Measurements from ENCODE around the gene ZNF276. TPM values are rescaled to one million over a fixed set of nuclear protein-coding genes. Genes with fewer than 3 reads are reported as not detected.
"Not testable (repeated sequence)": the region's sequence is repeated elsewhere in the genome, so short reads cannot be mapped to it uniquely, and the experiment has no call there.

ZNF276 gene
- total RNA-seq, 1 donor from 2014 or later: 36.4 TPM

DNA sequence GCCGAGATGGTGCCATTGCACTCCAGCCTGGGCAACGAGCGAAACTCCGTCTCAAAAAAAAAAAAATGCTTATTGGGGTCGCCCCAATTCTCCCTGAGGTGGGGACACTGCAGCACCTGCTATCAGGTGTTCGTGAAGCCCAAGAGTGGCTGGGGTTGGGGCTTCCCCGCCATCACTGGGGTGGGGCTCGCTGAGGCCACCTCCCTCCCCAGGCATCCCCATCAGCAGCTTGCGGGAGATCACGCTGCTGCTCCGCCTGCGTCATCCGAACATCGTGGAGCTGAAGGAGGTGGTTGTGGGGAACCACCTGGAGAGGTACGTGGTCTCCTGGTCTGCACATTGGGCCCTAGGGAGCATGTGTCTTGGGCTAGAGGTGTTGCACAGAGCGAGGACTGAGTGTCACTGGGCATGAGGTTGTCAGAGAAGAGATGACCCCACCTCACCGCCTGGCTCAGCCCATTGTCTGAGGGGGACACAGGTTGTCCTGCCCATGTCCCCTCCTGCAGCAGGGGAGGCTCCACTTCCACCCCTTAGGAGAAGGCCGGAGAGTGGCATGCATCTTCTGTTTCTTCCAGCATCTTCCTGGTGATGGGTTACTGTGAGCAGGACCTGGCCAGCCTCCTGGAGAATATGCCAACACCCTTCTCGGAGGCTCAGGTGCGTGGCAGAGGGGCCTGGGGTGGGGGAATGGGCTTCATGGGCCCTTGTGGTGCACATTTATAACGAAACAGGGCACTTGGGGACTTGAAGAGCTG, 29.9 kb upstream of the ZNF276 start:
- H3K27me3 Mint-ChIP-seq (ENCODE audit: insufficient read depth): no peaks in the 10 kb centered on the region
- H3K9me3 Mint-ChIP-seq: no peaks in the 10 kb centered on the region
- DNase-seq (ENCODE audit: low spot score): no peak
- H3K4me3 Mint-ChIP-seq: no peak overlapping the region
- intact Hi-C loops (cut with micrococcal nuclease): no loop called here
- H3K36me3 Mint-ChIP-seq (ENCODE audit: low read depth): peaks cover 20% of the 10 kb centered on the region
- H3K27ac Mint-ChIP-seq: no peak overlapping the region
- H3K4me1 Mint-ChIP-seq (ENCODE audit: low read depth): peaks cover 6% of the 10 kb centered on the region

DNA sequence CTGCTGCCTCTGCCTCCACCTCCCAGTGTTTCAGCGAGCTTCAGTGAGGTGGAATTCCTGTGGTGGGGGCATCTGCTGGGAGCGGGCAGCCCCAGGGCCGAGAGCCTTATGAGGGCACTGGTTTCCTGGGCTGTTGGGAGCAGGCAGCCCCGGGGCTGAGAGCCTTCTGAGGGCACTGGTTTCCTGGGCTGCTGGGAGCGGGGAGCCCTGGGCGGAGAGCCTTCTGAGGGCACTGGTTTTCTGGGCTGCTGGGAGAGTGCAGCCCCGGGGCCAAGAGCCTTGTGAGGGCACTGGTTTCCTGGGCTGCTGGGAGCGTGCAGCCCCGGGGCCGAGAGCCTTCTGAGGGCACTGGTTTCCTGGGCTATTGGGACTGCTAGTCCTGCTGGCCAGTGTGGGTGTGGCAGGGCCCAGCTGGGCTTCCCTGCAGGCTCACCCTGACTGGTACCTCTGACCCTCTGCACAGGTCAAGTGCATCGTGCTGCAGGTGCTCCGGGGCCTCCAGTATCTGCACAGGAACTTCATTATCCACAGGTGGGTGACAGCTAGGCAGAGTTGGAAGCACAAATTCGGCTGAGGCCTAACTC, 29.3 kb upstream of the ZNF276 start:
- Mint-ChIP-seq H3K27ac (no peak overlapping the region), H3K9me3 (no peaks in the 10 kb centered on the region), H3K4me3 (no peak overlapping the region), H3K4me1 (ENCODE audit: low read depth) (peaks cover 6% of the 10 kb centered on the region), H3K27me3 (ENCODE audit: insufficient read depth) (no peaks in the 10 kb centered on the region), H3K36me3 (ENCODE audit: low read depth) (peaks cover 19% of the 10 kb centered on the region)
- intact Hi-C loops (cut with micrococcal nuclease): no loop called here
- DNase-seq (ENCODE audit: low spot score): no peak

DNA sequence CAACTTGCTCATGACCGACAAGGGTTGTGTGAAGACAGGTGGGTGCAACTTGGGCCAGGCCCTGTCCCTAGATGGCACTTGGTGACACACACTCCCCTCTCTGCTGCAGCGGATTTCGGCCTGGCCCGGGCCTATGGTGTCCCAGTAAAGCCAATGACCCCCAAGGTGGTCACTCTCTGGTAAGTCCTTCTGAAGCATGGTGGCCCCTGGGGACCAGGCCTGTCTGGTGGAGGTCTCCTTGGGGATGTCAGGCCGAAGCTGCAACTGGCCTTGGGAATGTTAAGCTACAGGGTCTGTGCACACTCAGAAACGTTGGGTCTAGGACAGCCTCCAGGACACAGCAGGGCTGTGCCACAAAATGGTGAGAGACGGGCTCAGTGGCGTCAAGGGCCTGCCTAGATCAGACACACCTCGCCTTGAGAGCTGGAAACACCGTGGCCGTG, 28.0 kb upstream of the ZNF276 start:
- Mint-ChIP-seq H3K36me3 (ENCODE audit: low read depth) (peaks cover 19% of the 10 kb centered on the region), H3K9me3 (no peaks in the 10 kb centered on the region), H3K4me3 (no peak overlapping the region), H3K27ac (no peak overlapping the region), H3K27me3 (ENCODE audit: insufficient read depth) (no peaks in the 10 kb centered on the region), H3K4me1 (ENCODE audit: low read depth) (no peaks in the 10 kb centered on the region)
- no peak for DNase-seq (ENCODE audit: low spot score)
- intact Hi-C loops (cut with micrococcal nuclease): no loop called here

DNA sequence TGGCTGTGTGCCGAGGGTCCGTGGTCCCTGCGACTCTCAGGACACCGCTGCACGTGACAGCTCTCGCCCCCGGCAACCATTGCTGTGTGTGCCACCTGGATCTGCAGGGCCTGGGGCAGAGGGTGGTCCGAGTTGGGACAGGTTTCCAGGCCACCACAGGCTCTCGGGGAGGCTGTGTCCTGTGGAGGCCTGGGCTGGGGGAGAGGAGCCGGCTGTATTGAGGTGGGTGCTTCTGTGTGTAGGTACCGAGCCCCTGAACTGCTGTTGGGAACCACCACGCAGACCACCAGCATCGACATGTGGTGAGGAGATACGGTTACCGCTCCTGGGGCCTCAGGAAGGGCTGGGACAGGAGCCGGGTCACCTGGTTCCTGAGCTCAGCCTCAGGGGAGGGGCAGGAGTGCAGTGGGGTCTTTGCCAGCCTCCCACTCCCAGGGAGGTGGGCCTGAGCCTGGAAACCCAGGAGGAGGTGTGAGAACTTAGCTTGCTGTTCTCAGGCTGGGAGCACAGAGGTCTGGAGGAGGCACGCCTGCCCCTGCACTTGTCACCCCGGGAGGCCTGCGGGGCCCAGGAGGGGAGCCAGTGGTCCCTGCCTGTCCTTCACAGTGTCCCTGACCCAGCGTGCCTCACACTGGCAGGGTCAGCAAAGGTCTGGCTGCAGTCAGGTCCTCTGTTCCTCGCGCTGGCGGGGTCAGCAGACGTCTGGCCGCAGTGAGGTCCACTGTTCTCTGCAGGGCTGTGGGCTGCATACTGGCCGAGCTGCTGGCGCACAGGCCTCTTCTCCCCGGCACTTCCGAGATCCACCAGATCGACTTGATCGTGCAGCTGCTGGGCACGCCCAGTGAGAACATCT, 27.2 kb upstream of the ZNF276 start:
- Mint-ChIP-seq H3K4me3 (no peak overlapping the region), H3K27me3 (ENCODE audit: insufficient read depth) (no peaks in the 10 kb centered on the region), H3K9me3 (no peaks in the 10 kb centered on the region), H3K27ac (no peak overlapping the region), H3K36me3 (ENCODE audit: low read depth) (peaks cover 19% of the 10 kb centered on the region), H3K4me1 (ENCODE audit: low read depth) (no peaks in the 10 kb centered on the region)
- DNase-seq (ENCODE audit: low spot score): no peak
- intact Hi-C loops (cut with micrococcal nuclease): no loop called here

DNA sequence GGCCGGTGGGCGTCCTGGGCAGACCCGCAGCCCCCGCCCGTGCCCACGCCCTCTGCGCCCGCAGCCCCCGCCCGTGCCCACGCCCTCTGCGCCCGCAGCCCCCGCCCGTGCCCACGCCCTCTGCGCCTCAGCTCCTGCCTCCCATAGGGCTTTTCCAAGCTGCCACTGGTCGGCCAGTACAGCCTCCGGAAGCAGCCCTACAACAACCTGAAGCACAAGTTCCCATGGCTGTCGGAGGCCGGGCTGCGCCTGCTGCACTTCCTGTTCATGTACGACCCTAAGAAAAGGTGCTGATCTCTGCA, 26.6 kb upstream of the ZNF276 start:
- intact Hi-C loops (cut with micrococcal nuclease); H3K27ac Mint-ChIP-seq; H3K9me3 Mint-ChIP-seq: not testable (repeated sequence)

DNA sequence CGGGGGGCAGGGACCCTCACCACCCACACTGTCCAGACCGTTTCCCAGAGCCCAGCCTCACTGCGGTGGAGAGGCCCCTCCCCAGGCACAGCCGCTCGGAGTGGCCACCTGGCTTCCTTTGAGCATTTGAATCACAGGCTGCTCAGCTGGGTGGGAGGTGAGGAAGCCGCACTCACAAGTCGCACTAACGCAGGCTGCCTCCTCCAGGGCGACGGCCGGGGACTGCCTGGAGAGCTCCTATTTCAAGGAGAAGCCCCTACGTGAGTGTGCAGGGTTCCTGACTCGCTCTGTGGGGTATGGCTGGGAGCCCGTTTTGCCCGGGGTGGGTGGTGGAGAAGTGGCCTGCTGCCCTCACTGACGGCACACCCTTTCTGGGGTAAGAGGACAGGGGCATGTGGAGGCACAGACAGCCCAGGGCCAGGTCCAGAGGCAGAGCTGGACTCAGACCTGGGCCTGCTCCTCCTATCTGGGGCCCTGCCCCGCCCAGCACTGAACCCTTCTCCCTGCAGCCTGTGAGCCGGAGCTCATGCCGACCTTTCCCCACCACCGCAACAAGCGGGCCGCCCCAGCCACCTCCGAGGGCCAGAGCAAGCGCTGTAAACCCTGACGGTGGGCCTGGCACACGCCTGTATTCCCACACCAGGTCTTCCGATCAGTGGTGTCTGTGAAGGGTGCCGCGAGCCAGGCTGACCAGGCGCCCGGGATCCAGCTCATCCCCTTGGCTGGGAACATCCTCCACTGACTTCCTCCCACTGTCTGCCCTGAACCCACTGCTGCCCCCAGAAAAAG, 26.1 kb upstream of the ZNF276 start:
- intact Hi-C loops (cut with micrococcal nuclease): no loop called here
- Mint-ChIP-seq H3K36me3 (ENCODE audit: low read depth) (peaks cover 14% of the 10 kb centered on the region), H3K4me1 (ENCODE audit: low read depth) (no peaks in the 10 kb centered on the region), H3K27me3 (ENCODE audit: insufficient read depth) (no peaks in the 10 kb centered on the region), H3K27ac (no peak overlapping the region), H3K9me3 (no peaks in the 10 kb centered on the region), H3K4me3 (no peak overlapping the region)
- no peak for DNase-seq (ENCODE audit: low spot score)

More for the DNA sequence above, 26.6 kb upstream of the ZNF276 start:
- H3K27me3 Mint-ChIP-seq (ENCODE audit: insufficient read depth); DNase-seq (ENCODE audit: low spot score); H3K4me3 Mint-ChIP-seq; H3K4me1 Mint-ChIP-seq (ENCODE audit: low read depth): not testable (repeated sequence)
- peaks cover 19% of the 10 kb centered on the region for H3K36me3 Mint-ChIP-seq (ENCODE audit: low read depth)

DNA sequence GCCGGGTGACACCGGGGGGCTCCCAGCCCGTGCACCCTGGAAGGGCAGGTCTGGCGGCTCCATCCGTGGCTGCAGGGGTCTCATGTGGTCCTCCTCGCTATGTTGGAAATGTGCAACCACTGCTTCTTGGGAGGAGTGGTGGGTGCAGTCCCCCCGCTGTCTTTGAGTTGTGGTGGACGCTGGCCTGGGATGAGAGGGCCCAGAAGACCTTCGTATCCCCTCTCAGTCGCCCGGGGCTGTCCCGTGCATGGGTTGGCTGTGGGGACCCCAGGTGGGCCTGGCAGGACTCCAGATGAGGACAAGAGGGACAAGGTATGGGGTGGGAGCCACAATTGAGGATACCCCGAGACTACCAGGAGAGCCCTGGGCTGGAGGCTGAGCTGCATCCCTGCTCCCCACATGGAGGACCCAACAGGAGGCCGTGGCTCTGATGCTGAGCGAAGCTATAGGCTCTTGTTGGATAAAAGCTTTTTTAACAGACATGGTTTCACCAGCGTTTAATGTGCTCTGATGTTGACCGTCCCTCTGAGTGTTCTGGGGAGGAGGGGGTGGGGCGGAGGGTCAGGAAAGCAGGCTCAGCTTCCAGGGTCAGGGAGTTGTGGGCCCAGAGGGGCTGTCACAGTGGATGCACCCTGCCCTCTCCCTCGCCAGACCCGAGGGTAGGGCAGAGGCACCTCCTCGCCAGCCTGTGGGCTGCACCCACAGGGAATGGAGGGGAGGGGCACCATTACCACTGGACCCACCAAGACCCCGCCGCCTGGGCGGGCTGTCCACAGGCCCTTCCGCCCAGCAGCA, 25.3 kb upstream of the ZNF276 start:
- Mint-ChIP-seq H3K27ac (no peak overlapping the region), H3K9me3 (no peaks in the 10 kb centered on the region), H3K36me3 (ENCODE audit: low read depth) (peaks cover 10% of the 10 kb centered on the region), H3K4me1 (ENCODE audit: low read depth) (no peaks in the 10 kb centered on the region), H3K4me3 (no peak overlapping the region), H3K27me3 (ENCODE audit: insufficient read depth) (no peaks in the 10 kb centered on the region)
- intact Hi-C loops (cut with micrococcal nuclease): no loop called here
- no peak for DNase-seq (ENCODE audit: low spot score)

DNA sequence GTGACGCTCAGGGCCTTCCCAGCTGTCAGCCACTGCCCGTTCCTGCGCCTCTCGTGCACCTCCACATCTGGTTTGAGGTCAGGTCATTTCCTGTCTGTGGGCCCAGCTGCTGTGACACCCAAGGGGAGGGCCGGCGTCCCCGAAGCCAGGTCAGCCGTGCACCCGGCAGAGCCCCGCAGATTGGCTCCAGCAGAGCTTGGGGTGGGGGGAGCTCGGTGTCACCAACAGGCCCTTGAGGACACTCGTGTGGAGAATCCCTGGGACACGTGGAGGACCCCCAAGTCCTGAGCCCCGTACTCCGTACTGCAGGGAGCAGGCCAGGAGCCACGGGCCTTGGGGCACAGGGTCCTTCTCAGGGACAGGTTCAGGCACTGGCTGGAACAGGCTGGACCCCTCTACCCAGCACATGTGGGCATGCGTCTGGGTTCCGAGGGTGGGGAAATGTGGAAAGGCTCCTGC, 24.6 kb upstream of the ZNF276 start:
- Mint-ChIP-seq H3K27ac (no peak overlapping the region), H3K9me3 (no peaks in the 10 kb centered on the region), H3K4me3 (no peak overlapping the region), H3K27me3 (ENCODE audit: insufficient read depth) (no peaks in the 10 kb centered on the region), H3K36me3 (ENCODE audit: low read depth) (peaks cover 7% of the 10 kb centered on the region), H3K4me1 (ENCODE audit: low read depth) (no peaks in the 10 kb centered on the region)
- peak; percentile 35 for DNase-seq (ENCODE audit: low spot score)
- intact Hi-C loops (cut with micrococcal nuclease): no loop called here

DNA sequence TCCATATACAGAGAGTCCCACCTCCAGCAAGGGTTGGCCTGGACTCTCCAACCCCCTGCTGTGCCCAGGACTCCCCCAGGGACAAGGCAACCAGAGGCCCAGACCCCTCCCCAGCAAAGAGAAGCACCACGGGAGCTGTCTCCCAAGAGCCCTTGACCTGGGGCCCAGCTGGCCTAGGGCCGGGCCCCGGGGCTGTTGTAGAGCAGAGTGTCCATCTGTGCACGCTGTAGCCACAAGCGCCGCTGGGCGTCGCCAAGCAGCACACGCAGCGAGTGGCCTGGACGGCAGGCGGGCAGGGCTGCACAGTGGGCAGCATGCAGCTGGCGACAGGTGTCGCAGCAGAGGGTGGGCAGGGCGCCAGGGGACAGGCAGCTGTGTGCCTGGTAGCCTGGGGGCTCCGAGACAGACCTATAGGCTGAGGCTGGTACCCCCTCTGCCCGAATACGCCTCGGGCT, 24.1 kb upstream of the ZNF276 start:
- no peak for DNase-seq (ENCODE audit: low spot score)
- Mint-ChIP-seq H3K4me3 (no peak overlapping the region), H3K9me3 (no peaks in the 10 kb centered on the region), H3K27me3 (ENCODE audit: insufficient read depth) (no peaks in the 10 kb centered on the region), H3K27ac (no peak overlapping the region), H3K4me1 (ENCODE audit: low read depth) (peaks cover under 1% of the 10 kb centered on the region), H3K36me3 (ENCODE audit: low read depth) (peaks cover 6% of the 10 kb centered on the region)
- intact Hi-C loops (cut with micrococcal nuclease): no loop called here

DNA sequence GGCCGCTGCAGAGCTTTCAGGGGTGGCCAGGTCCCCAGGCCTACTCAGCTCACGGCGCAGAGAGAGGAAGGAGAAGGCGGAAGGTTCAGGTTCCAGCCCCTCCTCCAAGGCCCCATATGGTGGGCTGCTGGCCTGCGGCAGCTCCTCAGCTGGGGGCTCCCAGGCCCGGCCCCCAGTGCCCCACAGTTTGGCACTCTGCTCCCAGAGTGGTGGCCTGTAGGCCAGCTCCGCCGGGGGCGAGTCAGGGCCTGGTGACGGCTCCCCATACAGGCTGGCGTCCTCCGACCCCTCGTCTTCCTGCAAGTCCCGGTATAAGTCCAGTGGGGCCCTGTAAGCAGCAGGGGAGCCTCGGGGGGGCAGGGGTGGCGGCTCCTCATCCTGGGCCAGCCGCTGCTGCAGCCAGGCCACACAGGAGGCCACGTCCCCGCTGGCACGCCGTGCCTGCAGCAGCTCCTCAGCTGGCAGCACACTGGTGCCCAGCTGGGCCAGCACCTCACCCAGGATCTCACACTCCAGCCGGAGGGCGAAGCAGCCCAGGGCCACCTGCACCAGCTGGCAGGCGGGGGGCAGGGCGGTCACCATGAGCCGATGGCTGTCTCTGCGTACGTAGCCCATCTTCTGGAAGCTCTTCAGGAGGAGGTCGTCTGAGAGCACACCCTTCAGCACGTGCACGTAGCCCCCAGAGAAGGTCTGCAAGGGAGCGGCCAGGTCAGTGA, 23.6 kb upstream of the ZNF276 start:
- Mint-ChIP-seq H3K4me1 (ENCODE audit: low read depth) (peaks cover 6% of the 10 kb centered on the region), H3K36me3 (ENCODE audit: low read depth) (peaks cover 6% of the 10 kb centered on the region), H3K27ac (no peak overlapping the region), H3K4me3 (no peak overlapping the region), H3K9me3 (no peaks in the 10 kb centered on the region), H3K27me3 (ENCODE audit: insufficient read depth) (no peaks in the 10 kb centered on the region)
- intact Hi-C loops (cut with micrococcal nuclease): no loop called here
- DNase-seq (ENCODE audit: low spot score): no peak

DNA sequence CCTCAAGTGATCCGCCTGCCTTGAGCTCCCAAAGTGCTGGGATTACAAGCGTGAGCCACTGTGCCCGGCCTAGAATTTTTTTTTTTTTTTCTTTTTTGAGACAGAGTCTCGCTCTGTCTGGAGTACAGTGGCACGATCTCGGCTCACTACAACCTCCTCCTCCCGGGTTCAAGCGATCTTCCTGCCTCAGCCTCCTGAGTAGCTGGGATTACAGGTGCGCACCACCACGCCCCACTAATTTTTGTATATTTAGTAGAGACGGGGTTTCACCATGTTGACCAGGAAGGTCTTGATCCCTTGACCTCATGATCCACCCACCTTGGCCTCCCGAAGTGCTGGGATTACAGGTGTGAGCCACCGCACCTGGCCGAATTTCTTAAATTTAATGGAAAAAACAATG, 22.6 kb upstream of the ZNF276 start:
- H3K36me3 Mint-ChIP-seq (ENCODE audit: low read depth); H3K9me3 Mint-ChIP-seq; H3K4me3 Mint-ChIP-seq; intact Hi-C loops (cut with micrococcal nuclease); DNase-seq (ENCODE audit: low spot score); H3K27ac Mint-ChIP-seq; H3K27me3 Mint-ChIP-seq (ENCODE audit: insufficient read depth); H3K4me1 Mint-ChIP-seq (ENCODE audit: low read depth): not testable (repeated sequence)
